Retina (tissue), 1 donor: ENCODE data around the gene PIK3CA.
"Not testable (repeated sequence)": the region's sequence is repeated elsewhere in the genome, so short reads cannot be mapped to it uniquely, and the experiment has no call there.

Experiments used
- DNase-seq: peaks from one replicate; pipeline ENCODE4 v3.0.0-alpha.2; 2016

The PIK3CA gene

DNA sequence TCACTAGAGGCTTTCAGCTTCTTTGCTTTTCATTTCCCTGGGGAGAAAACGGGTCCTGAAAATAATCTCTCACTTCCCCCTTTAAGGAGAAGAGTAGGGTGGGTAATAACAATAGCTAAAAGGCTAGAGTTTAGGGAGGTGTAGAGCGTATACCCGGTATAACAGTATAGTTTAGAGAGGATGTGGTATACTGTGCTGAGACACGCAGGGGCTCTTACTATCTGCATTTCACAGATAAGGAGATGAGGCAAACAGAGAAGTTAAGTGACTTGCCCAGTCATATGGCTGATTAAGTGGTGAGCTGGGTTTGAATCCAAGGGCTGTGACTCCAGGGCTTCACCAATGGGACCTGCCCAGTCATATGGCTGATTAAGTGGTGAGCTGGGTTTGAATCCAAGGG is 117.7 kb downstream of the PIK3CA start:
- no peak for DNase-seq

- no peak for DNase-seq
Measured at GRCh38 chr3:179266701-179267211, 118.6 kb downstream of the PIK3CA start.

- no peak for DNase-seq
Measured at GRCh38 chr3:179268400-179269051, 120.4 kb downstream of the PIK3CA start.

DNA sequence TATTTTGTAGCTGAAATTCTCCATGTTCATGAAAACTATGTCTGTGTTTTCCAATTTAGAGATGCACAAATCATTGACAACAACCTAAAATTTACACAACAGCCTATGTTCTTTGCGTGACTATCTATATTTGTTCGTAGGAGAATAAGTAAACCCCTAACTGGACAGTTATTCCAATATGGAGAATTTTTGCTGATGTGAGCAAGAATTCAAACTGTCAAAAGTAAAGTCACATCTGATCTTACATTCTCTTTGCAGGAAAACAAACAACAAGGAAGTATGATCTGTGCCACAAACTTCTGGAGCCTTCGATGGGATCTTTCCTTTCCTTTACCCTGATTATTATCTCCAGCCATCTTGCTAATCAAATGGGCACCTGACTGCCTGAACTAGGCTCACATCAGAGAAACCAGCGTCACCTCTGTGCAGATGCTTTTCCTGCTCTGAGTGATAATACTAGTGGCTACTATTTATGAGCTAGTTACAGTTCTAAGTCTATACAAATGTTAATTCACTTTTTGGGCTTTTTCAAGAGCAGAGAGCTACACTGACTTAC is 121.1 kb downstream of the PIK3CA start:
- DNase-seq, result no peak

- DNase-seq, result no peak
Measured at GRCh38 chr3:179272385-179272784, 124.2 kb downstream of the PIK3CA start.

DNA sequence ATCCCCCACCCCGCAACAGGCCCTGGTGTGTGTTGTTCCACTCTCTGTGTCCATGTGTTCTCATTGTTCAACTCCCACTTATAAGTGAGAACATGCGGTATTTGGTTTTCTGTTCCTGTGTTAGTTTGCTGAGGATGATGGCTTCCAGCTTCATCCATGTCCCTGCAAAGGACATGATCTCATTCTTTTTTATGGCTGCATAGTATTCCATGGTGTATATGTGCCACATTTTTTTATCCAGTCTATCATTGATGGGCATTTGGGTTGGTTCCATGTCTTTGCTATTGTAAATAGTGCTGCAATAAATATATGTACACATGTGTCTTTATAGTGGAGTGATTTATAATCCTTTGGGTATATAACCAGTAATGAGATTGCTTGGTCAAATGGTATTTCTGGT is 126.3 kb downstream of the PIK3CA start:
- DNase-seq, result not testable (repeated sequence)

GRCh38 chr3:179276001-179276400 is 127.8 kb downstream of the PIK3CA start:
- DNase-seq, result no peak

GRCh38 chr3:179276743-179277142 is 128.6 kb downstream of the PIK3CA start:
- no peak for DNase-seq

DNA sequence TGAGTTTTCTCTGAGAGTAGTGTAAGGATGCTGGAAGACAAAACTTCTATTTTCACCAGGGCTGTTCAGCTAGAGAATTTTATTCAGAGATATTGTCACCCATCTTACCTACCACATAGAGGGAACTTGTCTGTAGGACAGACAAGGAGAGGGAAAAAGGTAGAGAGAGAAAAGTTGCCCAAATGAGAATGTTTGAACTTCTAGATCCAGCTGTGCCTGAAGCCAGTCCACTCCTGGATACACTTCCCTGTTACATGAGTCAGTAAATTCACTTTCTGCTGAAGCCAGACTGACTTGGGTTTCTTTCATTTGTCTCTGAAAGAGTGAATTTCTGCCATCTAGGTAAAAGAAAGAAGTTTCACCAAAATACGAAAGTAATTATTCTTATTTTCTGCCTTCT is 130.0 kb downstream of the PIK3CA start:
- no peak for DNase-seq

DNA sequence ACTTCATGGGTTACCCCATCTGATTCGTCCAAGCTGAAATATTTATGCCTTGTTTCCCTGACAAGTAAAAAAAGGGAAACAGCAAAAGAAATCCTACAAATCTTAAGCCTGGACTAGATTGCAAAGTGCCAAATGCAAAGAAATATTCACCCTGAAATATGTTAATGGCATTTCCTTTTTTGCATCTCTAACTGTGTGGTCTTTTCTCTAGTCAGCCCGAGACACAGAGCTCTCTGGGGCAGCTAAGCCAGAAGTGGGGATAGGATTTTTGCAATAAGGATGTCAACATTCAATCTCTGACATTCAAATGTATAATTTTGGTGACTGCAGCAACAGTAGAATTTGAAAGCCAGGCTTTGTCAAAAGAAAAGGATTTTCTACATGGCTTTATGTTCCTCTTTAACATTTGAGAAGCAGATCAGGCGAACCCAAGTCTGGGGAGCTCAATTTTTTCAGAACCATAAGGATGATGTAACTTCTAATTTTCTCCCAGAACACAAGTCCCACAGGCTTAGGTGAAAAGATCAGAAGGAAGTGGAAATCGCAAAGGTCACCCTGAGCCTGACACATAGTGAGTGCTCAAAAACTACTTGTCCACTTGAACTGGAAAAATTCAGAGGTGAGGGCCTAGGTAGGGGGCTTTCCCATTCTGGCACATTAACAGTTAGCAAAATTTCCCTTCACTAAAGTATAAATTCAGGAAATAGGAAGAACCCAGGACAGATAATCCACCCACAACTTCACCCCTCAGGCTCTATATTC is 131.0 kb downstream of the PIK3CA start:
- no peak for DNase-seq

GRCh38 chr3:179279837-179280236 is 131.7 kb downstream of the PIK3CA start:
- DNase-seq, result no peak

DNA sequence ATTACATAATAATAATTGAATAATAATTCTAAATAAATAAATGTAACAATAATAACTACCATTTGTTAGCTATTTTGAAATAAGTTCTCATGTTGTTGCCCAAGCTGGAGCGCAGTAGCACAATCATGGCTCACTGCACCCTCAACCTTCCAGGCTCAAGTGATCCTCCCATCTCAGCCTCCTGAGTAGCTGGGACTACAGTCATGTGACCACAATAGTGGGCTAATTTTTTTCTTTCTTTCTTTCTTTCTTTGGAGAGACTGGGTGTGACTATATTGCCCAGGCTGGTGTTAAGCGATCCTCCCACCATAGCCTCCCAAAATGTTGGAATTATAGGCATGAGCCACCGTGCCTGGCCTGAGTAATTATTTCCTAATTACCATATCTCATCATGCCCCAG is 133.7 kb downstream of the PIK3CA start:
- DNase-seq, result no peak

DNA sequence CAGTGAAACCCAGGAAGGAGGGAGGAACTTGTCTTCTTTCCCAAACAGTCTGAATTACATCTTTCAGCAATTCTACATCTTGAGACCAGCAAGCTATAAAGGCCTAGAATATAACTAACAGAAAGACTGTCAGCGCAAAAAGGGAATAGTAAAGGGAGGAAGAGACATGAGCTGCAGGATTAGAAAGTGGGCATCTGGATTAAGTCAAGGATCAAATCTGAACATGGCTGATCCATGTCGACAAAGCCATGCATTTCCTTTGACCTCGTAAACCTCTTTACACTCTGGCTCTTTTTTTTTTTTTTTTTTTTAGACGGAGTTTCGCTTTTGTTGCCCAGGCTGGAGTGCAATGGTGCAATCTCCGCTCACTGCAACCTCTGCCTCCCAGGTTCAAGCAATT is 138.2 kb downstream of the PIK3CA start:
- DNase-seq, result no peak

- DNase-seq, result no peak
Measured at GRCh38 chr3:179288845-179289244, 140.7 kb downstream of the PIK3CA start.

GRCh38 chr3:179289295-179289694 is 141.1 kb downstream of the PIK3CA start:
- DNase-seq, result no peak
